ENCODE data around the gene PARN.

Gene PARN

DNA sequence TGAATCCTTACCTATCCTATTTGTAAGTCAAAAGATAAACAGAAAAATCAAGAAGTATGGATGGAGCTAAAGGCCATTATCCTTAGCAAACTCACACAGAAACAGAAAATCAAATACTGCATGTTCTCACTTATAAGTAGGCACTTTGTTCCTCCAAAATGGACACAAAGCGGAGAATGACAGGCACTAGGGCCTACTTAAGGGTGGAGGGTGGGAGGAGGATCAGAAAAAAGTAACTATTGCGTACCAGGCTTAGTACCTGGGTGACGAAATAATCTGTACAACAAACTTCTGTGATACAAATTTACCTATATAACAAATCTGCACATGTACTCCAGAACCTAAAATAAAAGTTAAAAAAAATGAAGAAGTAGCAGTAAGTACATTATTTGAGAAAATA lies 164.3 kb downstream of the PARN start:
- Mint-ChIP-seq H3K9me3 (peaks cover 9 to 10% of the 10 kb centered on the region in 2 donors), H3K27ac (no peak overlapping the region), H3K4me3 (no peak overlapping the region), H3K4me1 (peaks cover 11% of the 10 kb centered on the region), H3K27me3 (no peaks in the 10 kb centered on the region)
- no peak for ATAC-seq
- no peak for DNase-seq

DNA sequence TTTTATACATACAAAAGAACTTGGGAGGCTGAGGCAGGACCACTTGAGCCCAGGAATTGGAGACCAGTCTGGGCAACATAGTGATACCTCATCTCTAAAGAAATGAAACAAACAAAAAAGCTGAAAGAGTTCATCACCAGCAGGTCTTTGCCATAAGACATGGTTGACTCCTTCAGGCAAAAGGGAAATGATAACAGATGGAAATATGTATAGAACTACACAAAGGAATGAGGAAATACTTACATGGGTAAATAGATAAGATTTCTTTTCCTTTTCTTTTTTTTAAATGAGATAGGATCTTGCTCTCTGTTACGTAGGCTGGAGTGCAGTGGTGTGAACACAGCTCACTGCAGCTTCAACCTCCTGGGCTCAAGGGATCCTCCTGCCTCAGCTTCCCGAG lies 165.3 kb downstream of the PARN start:
- DNase-seq (no peak), ATAC-seq (no peak)
- Mint-ChIP-seq H3K27ac (no peak overlapping the region), H3K27me3 (no peaks in the 10 kb centered on the region), H3K4me1 (peaks cover 11% of the 10 kb centered on the region), H3K4me3 (no peak overlapping the region), H3K9me3 (peaks cover 9 to 10% of the 10 kb centered on the region in 2 donors)

DNA sequence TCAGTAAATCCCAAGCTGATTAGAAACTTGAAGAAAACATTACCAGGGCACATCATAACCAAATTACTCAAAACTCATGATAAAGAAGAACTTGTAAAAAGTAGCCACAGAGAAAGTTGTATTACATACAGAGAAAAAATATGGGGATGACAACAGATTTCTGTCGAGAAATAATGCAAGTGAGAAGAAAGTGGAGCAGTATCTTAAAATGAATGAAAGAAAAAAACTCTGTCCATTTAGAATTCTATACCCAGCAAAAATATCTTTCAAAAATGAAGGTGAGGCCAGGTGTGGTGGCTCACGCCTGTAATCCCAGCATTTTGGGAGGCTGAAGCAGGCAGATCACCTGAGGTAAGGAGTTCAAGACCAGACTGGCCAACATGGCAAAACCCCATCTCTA lies 165.9 kb downstream of the PARN start:
- ATAC-seq, result no peak
- no peaks in the 10 kb centered on the region for H3K27me3 Mint-ChIP-seq
- no peak overlapping the region for H3K27ac Mint-ChIP-seq
- H3K4me3 Mint-ChIP-seq, result no peak overlapping the region
- DNase-seq, result no peak
- peaks cover 11% of the 10 kb centered on the region for H3K4me1 Mint-ChIP-seq
- peaks cover 9 to 10% of the 10 kb centered on the region in 2 donors for H3K9me3 Mint-ChIP-seq

DNA sequence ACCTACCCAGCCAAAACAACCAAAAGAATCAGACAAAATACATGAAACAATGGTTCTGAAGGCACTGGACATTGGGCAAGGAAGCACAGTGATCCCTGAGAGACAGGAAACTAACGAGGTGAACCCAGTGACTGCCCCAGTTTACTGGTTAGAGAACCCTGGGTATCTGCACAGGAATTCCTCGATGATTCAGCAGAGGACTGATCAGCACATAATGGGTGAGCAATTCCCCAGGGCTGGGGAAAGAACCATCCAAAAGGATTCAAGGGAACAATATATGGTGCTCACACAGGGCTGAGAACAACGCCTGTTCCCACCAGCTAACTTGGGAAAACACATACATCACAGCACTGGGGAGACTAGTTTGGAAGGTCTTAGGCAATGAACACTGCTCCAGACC lies 167.2 kb downstream of the PARN start:
- DNase-seq (no peak), ATAC-seq (no peak)
- H3K27me3 Mint-ChIP-seq, result no peaks in the 10 kb centered on the region
- peaks cover 11% of the 10 kb centered on the region for H3K4me1 Mint-ChIP-seq
- no peak overlapping the region for H3K27ac Mint-ChIP-seq
- peaks cover 9 to 10% of the 10 kb centered on the region in 2 donors for H3K9me3 Mint-ChIP-seq
- H3K4me3 Mint-ChIP-seq, result no peak overlapping the region

DNA sequence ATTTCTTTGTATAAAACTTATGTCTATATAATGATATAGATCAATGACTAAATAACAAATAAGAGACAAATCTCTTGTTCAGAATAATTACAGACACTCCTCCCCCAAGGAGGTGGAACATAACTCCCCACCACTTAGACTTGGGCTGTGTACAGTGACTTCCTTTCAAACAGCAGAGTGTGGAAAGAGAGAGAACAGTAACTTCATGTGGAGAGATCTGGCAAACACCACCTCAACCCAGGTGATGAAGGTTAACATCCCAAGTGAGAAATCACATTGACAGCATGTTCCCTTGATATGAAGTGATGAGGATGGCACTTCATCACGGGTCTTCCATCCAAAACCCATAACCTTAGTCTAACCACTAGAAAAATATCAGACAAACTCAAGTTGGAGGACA lies 169.3 kb downstream of the PARN start:
- ATAC-seq (no peak), DNase-seq (no peak)
- Mint-ChIP-seq H3K4me3 (no peak overlapping the region), H3K9me3 (peaks cover 9 to 10% of the 10 kb centered on the region in 2 donors), H3K27me3 (no peaks in the 10 kb centered on the region), H3K4me1 (peaks cover 11% of the 10 kb centered on the region), H3K27ac (peak overlapping the region in 1 of 2 donors; percentile 65)

DNA sequence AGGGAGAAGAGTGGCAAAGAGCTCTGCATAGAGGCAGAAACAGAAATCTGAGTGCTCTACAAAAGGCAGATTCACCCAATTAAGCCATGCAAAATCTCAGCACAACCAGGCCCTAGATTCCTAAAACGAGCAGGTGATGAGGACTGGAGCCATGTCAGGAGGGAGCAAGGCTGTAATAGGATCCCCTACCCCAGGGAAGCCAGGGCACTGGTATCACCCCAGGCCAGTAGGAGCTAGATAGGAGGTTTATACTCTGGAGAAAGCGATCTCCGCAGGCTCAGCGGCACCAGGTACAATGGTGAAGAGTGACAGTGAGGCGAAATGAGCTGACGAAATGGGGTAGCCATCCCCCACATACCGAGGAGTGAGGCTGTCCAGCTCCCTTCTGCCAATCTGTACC lies 171.5 kb downstream of the PARN start:
- peaks cover 11% of the 10 kb centered on the region for H3K4me1 Mint-ChIP-seq
- H3K27me3 Mint-ChIP-seq, result no peaks in the 10 kb centered on the region
- peaks cover 3 to 4% of the 10 kb centered on the region in 2 donors for H3K9me3 Mint-ChIP-seq
- no peak overlapping the region for H3K27ac Mint-ChIP-seq
- no peak overlapping the region for H3K4me3 Mint-ChIP-seq
- ATAC-seq, result no peak
- DNase-seq, result no peak

DNA sequence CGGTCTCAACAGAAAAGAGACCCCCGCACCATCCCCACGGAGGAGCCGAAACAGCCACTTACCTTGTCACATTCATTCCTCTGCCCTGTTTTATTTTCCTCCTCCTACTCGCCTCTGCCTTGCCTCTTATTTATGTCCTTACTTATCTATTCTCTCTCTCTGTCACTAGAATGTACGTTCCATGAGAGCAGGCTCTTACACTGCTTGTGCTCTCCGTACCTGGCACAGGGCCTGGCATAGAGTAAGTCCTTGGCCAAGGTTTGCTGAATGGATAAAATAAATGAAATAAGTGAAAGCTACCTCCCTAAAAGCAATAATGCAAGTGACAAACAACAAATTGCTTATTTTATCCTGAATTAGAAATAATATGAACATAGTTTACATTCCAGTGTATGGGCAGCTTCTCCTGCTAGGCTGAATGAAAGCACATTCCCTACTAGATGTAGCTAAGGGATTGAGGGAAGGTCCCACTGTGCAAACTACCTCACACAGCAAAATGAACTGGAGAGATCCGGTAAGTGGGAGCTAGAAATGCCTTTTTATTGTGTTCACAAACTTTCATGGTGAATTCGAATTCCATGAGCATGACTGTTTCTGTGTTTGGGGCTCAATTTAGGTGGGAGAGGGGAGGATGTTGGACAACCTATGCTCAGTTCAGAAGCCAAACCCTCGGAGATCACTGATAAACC lies 173.1 kb downstream of the PARN start:
- Mint-ChIP-seq H3K27ac (peak overlapping the region in 1 of 2 donors; percentile 31), H3K9me3 (no peaks in the 10 kb centered on the region), H3K4me3 (no peak overlapping the region), H3K27me3 (no peaks in the 10 kb centered on the region), H3K4me1 (peaks cover 1% of the 10 kb centered on the region)
- ATAC-seq (no peak), DNase-seq (no peak)

DNA sequence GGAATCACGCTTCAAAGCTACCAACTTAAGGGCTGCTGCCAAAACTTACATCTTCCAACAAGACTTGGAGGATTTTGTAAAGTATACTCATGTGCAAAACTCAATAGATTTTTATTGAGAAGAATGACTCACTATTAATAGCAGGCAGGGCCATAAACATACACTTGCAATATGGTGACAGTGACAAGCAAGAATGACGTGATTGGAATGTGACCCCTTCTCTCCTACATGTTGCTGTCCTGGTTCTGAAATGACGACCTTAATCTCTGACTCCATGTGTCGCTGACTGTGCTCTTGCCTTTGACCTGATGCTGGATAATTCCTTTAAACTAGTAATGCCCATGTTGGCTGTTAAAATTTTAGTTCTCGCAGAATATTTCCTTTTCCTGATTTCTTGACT lies 174.5 kb downstream of the PARN start:
- no peak for DNase-seq
- Mint-ChIP-seq H3K27ac (no peak overlapping the region), H3K9me3 (no peaks in the 10 kb centered on the region), H3K4me3 (no peak overlapping the region), H3K27me3 (no peaks in the 10 kb centered on the region), H3K4me1 (no peaks in the 10 kb centered on the region)
- ATAC-seq, result no peak

DNA sequence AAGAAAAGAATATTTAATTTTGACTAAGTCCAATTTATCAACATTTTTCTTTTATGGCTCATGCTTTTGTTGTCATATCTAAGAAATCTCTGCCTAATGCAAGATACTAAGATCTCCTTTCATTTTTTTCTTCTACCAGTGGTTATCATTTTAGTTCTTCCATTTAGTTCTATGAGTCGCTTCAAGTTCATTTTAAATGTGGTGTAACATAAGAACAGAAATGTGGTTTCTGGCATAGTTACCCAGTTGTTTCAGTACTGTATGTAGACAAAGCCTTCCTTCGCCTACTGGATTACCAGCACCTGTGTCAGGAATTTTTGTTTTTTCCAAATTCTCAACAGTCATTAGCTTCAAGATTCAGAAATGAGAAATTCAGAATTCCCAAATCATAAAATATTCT lies 175.7 kb downstream of the PARN start:
- no peak overlapping the region for H3K27ac Mint-ChIP-seq
- H3K4me1 Mint-ChIP-seq, result no peaks in the 10 kb centered on the region
- DNase-seq (no peak), ATAC-seq (no peak)
- H3K4me3 Mint-ChIP-seq, result no peak overlapping the region
- no peaks in the 10 kb centered on the region for H3K27me3 Mint-ChIP-seq
- no peaks in the 10 kb centered on the region for H3K9me3 Mint-ChIP-seq

DNA sequence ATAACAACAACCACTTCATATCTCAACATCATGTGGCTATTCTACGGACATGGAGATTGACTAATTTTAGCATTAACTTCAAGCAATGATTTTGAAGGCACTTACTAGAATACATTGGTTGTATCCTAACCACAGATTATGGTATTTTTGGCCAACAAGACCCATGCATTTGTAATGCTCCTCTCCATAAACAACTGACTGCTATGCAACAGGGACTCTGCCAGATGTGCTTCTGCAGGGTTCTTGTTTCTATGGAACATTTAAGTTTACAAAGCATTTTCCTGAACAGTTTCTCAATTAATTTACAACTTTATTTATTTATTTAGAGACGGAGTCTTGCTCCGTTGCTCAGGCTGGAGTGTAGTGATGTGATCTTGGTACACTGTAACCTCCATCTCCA lies 178.0 kb downstream of the PARN start:
- no peaks in the 10 kb centered on the region for H3K4me1 Mint-ChIP-seq
- H3K27me3 Mint-ChIP-seq, result no peaks in the 10 kb centered on the region
- H3K27ac Mint-ChIP-seq, result no peak overlapping the region
- ATAC-seq, result no peak
- no peaks in the 10 kb centered on the region for H3K9me3 Mint-ChIP-seq
- H3K4me3 Mint-ChIP-seq, result no peak overlapping the region
- DNase-seq, result no peak

DNA sequence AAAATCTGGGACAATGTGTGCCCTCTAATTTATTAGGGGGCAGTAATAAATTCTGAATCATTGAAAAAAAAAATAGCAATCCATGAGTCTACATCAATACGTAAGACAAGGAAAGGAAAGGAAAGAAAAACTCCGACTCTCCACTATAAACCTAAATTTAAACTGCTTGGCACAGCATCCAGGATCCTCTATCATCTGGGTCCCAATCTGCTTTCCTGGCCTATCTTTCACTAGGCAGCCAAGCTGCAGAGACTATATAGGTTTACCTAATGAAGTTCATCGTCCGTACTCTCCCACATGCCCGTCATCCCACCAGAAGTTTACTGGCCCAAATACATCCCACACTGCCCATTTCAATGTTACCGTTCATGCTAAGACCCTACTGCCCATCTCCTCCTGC lies 179.2 kb downstream of the PARN start:
- H3K27ac Mint-ChIP-seq, result no peak overlapping the region
- no peak overlapping the region for H3K4me3 Mint-ChIP-seq
- H3K9me3 Mint-ChIP-seq, result no peaks in the 10 kb centered on the region
- DNase-seq (no peak), ATAC-seq (no peak)
- no peaks in the 10 kb centered on the region for H3K27me3 Mint-ChIP-seq
- no peaks in the 10 kb centered on the region for H3K4me1 Mint-ChIP-seq

DNA sequence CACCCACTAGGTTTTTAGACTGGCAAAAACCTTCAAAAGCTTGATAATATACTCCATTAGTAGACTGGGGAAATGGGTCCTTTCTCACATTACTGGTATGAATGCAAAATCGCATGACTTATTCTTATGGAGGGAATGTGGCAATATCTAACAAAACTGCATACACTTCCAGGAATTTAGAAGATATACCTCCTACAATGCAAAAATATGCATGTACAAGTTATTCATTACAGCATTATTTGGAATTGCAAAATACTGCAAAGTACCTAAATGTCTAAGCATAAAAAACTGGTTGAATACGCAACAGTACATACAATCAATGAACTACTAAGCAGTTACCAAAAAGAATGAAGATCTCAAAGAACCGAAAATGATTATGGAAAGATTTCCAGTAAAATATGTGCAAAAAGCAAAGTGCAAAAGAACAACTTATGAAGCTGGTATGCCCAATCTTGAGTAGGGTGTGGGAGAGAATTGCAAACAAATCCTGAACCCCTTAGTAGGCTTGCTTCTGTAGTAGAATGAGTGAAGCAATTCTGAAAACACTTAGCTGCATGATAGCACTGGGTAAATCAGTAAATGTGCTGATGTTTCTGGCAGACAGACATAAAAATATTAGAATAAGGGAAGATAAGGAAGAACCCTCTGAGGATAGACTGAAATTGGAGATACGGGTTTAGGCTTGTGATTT lies 180.1 kb downstream of the PARN start:
- no peak for DNase-seq
- ATAC-seq, result no peak
- no peak overlapping the region for H3K27ac Mint-ChIP-seq
- H3K4me3 Mint-ChIP-seq, result no peak overlapping the region
- no peaks in the 10 kb centered on the region for H3K9me3 Mint-ChIP-seq
- no peaks in the 10 kb centered on the region for H3K4me1 Mint-ChIP-seq
- no peaks in the 10 kb centered on the region for H3K27me3 Mint-ChIP-seq

DNA sequence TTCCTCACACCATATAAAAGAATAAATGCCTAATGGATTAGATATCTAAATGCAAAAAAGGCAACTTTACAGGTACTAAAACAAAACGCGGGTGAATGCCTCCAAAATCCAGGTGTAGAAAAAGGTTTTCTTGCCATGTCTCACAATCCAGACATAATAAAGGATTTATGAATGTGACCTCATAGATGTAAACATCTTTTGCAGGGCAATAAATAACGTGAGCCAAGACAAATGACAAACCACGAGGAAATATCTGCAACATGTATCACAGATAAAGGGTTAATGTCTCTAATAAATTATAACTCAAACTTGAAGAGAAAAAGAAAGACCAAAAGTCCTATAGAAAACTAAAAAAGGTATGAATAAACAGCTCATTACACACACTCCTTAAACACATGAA lies 180.7 kb downstream of the PARN start:
- H3K4me1 Mint-ChIP-seq, result no peaks in the 10 kb centered on the region
- H3K27ac Mint-ChIP-seq, result no peak overlapping the region
- no peaks in the 10 kb centered on the region for H3K9me3 Mint-ChIP-seq
- H3K27me3 Mint-ChIP-seq, result no peaks in the 10 kb centered on the region
- no peak overlapping the region for H3K4me3 Mint-ChIP-seq
- DNase-seq, result no peak
- no peak for ATAC-seq

DNA sequence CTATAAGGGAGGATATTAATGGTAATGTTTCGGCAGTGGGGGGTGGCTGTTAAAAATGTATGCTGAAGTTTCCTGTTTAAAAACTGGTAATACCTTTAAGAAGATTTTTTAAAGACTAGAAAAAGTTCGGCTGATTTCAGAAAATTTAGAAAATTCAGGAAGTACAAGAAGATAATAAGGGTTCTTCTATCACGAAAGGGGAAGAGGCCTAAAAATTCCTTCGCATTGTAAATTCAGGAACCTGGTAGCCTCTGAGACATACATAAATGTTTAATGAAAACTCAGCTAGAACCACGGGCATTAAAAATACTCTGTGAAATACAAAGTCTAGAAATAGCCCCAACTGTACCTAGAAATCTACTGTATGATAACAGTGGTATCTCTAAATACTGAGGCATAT lies 181.2 kb downstream of the PARN start:
- H3K4me1 Mint-ChIP-seq, result no peaks in the 10 kb centered on the region
- no peak overlapping the region for H3K27ac Mint-ChIP-seq
- no peaks in the 10 kb centered on the region for H3K9me3 Mint-ChIP-seq
- ATAC-seq (no peak), DNase-seq (no peak)
- H3K4me3 Mint-ChIP-seq, result no peak overlapping the region
- no peaks in the 10 kb centered on the region for H3K27me3 Mint-ChIP-seq

DNA sequence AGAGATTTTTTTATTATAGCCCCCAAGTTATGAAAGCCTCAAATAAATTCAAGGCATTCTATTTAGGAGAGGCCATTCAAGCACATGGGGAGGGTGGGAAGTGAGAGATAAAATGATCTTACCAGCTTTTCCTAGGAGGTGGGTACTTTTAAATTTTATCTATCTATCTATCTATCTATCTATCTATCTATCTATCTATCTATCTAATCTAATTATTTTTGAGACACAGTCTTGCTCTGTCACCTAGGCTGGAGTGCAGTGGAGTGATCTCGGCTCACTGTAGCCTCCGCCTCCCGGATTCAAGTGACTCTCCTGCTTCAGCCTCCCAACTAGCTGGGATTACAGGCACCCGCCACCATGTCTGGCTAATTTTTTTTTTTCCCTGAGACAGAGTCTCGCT lies 182.3 kb downstream of the PARN start:
- H3K4me1 Mint-ChIP-seq, result no peaks in the 10 kb centered on the region
- H3K27ac Mint-ChIP-seq, result no peak overlapping the region
- no peaks in the 10 kb centered on the region for H3K9me3 Mint-ChIP-seq
- no peaks in the 10 kb centered on the region for H3K27me3 Mint-ChIP-seq
- ATAC-seq (no peak), DNase-seq (no peak)
- H3K4me3 Mint-ChIP-seq, result no peak overlapping the region

DNA sequence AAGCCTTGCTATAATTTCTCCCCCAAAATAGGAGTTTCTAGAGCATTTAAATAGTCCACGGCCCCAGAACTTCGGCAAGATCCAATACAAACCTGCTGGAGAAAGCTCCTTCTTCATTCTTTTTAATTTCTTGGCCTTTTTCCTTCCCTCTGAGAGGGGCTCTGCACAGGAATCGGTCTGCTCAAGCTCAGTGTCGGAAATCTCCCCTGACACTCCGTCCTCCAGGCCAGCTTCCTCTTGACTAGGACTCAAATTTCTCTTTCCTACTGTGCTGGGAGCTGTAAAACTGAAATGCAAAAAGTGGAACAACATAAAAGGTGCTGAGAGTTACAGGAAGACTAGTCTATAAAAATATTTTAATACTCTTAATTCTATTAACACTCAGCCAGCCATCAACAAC lies 183.3 kb downstream of the PARN start:
- H3K4me1 Mint-ChIP-seq, result no peaks in the 10 kb centered on the region
- DNase-seq, result no peak
- H3K4me3 Mint-ChIP-seq, result no peak overlapping the region
- H3K27me3 Mint-ChIP-seq, result no peaks in the 10 kb centered on the region
- H3K27ac Mint-ChIP-seq, result no peak overlapping the region
- no peak for ATAC-seq
- H3K9me3 Mint-ChIP-seq, result no peaks in the 10 kb centered on the region
